ENCODE results near the gene TKFC. TPM values are rescaled to one million over a fixed set of nuclear protein-coding genes. Genes with fewer than 3 reads are reported as not detected.

Gene TKFC
- 10.0 and 14.5 TPM in 2 replicates for total RNA-seq

GRCh38 chr11:61332797-61333549 lies at the start of gene TKFC, which contains the start of gene DDB1:
Gene TKFC (plus strand): TSS chr11:61333228. CDS start chr11:61334729, 1,501 bp downstream.
Gene DDB1 (minus strand): TSS chr11:61333105. CDS start chr11:61332968, 137 bp downstream.
- DNase-seq (ENCODE audit: low read depth in 2 of 2) = peak; percentile 91 to 92

- no peak for DNase-seq (ENCODE audit: low read depth in 2 of 2)
Observed at GRCh38 chr11:61283613-61284012, 49.4 kb upstream of the TKFC start.

GRCh38 chr11:61287338-61287977 lies 45.6 kb upstream of the TKFC start:
- DNase-seq (ENCODE audit: low read depth in 2 of 2) = no peak

GRCh38 chr11:61290905-61291690 lies 41.9 kb upstream of the TKFC start:
- no peak for DNase-seq (ENCODE audit: low read depth in 2 of 2)

- DNase-seq (ENCODE audit: low read depth in 2 of 2) = no peak
Observed at GRCh38 chr11:61292356-61292755, 40.7 kb upstream of the TKFC start.

- peak; percentile 47 to 85 for DNase-seq (ENCODE audit: low read depth in 2 of 2)
Observed at GRCh38 chr11:61293867-61294716, 38.9 kb upstream of the TKFC start.

- peak; percentile 57 to 65 for DNase-seq (ENCODE audit: low read depth in 2 of 2)
Observed at GRCh38 chr11:61294717-61295595, 38.1 kb upstream of the TKFC start, which contains the start of gene VWCE. Gene VWCE (minus strand): TSS chr11:61295316. CDS start chr11:61295037, 279 bp downstream.

GRCh38 chr11:61295596-61295926 lies 37.5 kb upstream of the TKFC start:
- DNase-seq (ENCODE audit: low read depth in 2 of 2) = peak in 1 of 2 donors; percentile 20

- DNase-seq (ENCODE audit: low read depth in 2 of 2) = no peak
Observed at GRCh38 chr11:61297341-61297740, 35.7 kb upstream of the TKFC start.

GRCh38 chr11:61297746-61298145 lies 35.3 kb upstream of the TKFC start:
- DNase-seq (ENCODE audit: low read depth in 2 of 2) = peak; percentile 95 to 96

GRCh38 chr11:61298663-61299244 lies 34.3 kb upstream of the TKFC start:
- DNase-seq (ENCODE audit: low read depth in 2 of 2) = no peak

- no peak for DNase-seq (ENCODE audit: low read depth in 2 of 2)
Observed at GRCh38 chr11:61302550-61302949, 30.5 kb upstream of the TKFC start.

GRCh38 chr11:61303725-61304124 lies 29.3 kb upstream of the TKFC start:
- DNase-seq (ENCODE audit: low read depth in 2 of 2) = no peak

- no peak for DNase-seq (ENCODE audit: low read depth in 2 of 2)
Observed at GRCh38 chr11:61305417-61305816, 27.6 kb upstream of the TKFC start.

- DNase-seq (ENCODE audit: low read depth in 2 of 2) = no peak
Observed at GRCh38 chr11:61306221-61306620, 26.8 kb upstream of the TKFC start.

- DNase-seq (ENCODE audit: low read depth in 2 of 2) = no peak
Observed at GRCh38 chr11:61307354-61307753, 25.7 kb upstream of the TKFC start.

GRCh38 chr11:61309141-61309540 lies 23.9 kb upstream of the TKFC start:
- DNase-seq (ENCODE audit: low read depth in 2 of 2) = no peak

GRCh38 chr11:61309739-61310138 lies 23.3 kb upstream of the TKFC start:
- DNase-seq (ENCODE audit: low read depth in 2 of 2) = no peak

GRCh38 chr11:61310749-61311148 lies 22.3 kb upstream of the TKFC start:
- no peak for DNase-seq (ENCODE audit: low read depth in 2 of 2)

- DNase-seq (ENCODE audit: low read depth in 2 of 2) = no peak
Observed at GRCh38 chr11:61315260-61315659, 17.8 kb upstream of the TKFC start.
